ENCODE data around the gene OPN4.
A peak's percentile ranks its signal among the peaks of the same experiment; 100 is the strongest.

OPN4 gene

DNA sequence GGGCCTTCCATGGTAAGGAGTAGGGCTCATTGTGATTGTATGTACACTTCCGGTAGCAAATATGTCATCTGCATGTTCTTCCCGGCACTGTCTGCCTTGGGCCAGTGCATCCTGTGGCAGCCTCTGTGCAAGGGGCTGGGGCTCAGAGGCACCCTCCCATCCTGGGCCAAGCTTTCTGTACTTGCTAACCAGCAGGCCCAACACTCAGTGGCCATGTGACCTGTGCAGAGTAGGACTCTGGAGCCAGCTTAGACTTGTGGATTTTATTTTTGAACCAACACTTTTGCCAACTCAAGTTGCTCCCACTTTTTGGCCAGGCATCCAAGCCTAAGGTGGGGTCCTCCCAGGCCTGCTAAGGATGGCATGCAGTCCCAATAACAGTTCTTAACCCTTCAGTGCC, 38.9 kb downstream of the OPN4 start:
- no peaks in the 10 kb centered on the region for H3K9me3 ChIP-seq (ENCODE audit: insufficient read depth, low read length, severe bottlenecking)
- no peak overlapping the region for H3K27ac ChIP-seq (ENCODE audit: low read length)
- no peak for TF ChIP-seq EZH2 (IDR thresholded peaks at IDR 0.05; ENCODE audit: borderline replicate concordance, low read depth, low read length, severe bottlenecking)
- TF ChIP-seq, protein P1, sequence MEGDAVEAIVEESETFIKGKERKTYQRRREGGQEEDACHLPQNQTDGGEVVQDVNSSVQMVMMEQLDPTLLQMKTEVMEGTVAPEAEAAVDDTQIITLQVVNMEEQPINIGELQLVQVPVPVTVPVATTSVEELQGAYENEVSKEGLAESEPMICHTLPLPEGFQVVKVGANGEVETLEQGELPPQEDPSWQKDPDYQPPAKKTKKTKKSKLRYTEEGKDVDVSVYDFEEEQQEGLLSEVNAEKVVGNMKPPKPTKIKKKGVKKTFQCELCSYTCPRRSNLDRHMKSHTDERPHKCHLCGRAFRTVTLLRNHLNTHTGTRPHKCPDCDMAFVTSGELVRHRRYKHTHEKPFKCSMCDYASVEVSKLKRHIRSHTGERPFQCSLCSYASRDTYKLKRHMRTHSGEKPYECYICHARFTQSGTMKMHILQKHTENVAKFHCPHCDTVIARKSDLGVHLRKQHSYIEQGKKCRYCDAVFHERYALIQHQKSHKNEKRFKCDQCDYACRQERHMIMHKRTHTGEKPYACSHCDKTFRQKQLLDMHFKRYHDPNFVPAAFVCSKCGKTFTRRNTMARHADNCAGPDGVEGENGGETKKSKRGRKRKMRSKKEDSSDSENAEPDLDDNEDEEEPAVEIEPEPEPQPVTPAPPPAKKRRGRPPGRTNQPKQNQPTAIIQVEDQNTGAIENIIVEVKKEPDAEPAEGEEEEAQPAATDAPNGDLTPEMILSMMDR (IDR thresholded peaks at IDR 0.05; ENCODE audit: borderline replicate concordance, extremely low read depth, low read length, poor library complexity, severe bottlenecking) = no peak
- H3K27me3 ChIP-seq (ENCODE audit: insufficient read depth, low read length, poor library complexity) = peaks cover 9% of the 10 kb centered on the region
- H3K79me2 ChIP-seq (ENCODE audit: insufficient read depth, low read length) = no peaks in the 10 kb centered on the region
- no peaks in the 10 kb centered on the region for H3K4me1 ChIP-seq (ENCODE audit: insufficient read depth, low read length)
- DNase-seq (no peak), ATAC-seq (ENCODE audit: insufficient read depth, low read depth) (no peak)
- no peak overlapping the region for H3K4me3 ChIP-seq (ENCODE audit: low read depth in 1 of 2, low read length in 2 of 2)
- no peaks in the 10 kb centered on the region for H3K36me3 ChIP-seq (ENCODE audit: insufficient read depth, low read length)
- no peak overlapping the region for H3K9ac ChIP-seq (ENCODE audit: low read depth, low read length)
- no peak overlapping the region for H2AFZ ChIP-seq (ENCODE audit: low read depth, low read length)
- no peak overlapping the region for H3K4me2 ChIP-seq (ENCODE audit: insufficient read depth, low read length)
- no peaks in the 10 kb centered on the region for H4K20me1 ChIP-seq (ENCODE audit: insufficient read depth, low read length)

DNA sequence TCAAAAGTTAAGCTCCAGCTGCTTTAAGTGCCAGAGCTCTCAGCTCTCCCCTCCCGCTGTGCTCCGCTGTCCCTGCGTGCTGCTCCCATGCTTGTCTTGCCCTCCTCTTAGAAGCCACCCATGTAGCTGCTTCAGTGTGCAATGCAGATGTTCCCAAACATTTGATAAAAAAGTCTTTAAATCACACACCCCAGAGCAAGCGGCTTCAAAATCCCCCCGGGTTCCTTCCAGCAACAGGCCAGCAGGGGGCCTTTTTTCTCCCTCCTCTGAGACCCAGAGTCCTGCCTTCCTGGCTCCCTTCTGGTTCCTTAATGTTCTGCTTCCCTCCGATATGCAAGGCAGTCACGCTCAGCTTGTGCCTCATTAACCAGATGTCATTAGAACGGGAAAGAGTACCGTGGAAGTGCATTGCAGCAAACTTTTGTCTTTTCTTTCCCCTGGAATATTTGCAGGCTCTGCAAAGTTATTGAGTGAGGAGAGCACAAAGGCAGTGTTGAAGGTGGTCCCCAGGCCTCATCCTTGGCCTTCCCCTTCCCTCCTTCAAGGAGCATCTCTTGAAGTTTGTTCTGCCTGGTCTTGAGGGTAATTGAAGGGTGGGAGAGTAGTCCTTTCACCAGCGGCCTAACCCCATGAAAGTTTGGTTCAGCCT, 39.5 kb downstream of the OPN4 start:
- Histone ChIP-seq H2AFZ (ENCODE audit: low read depth, low read length) (no peak overlapping the region), H3K4me2 (ENCODE audit: insufficient read depth, low read length) (no peak overlapping the region), H3K36me3 (ENCODE audit: insufficient read depth, low read length) (no peaks in the 10 kb centered on the region), H3K9ac (ENCODE audit: low read depth, low read length) (no peak overlapping the region), H3K27me3 (ENCODE audit: insufficient read depth, low read length, poor library complexity) (peaks cover 9% of the 10 kb centered on the region), H3K9me3 (ENCODE audit: insufficient read depth, low read length, severe bottlenecking) (no peaks in the 10 kb centered on the region), H3K4me3 (ENCODE audit: low read depth in 1 of 2, low read length in 2 of 2) (no peak overlapping the region), H4K20me1 (ENCODE audit: insufficient read depth, low read length) (no peaks in the 10 kb centered on the region), H3K79me2 (ENCODE audit: insufficient read depth, low read length) (no peaks in the 10 kb centered on the region), H3K27ac (ENCODE audit: low read length) (no peak overlapping the region), H3K4me1 (ENCODE audit: insufficient read depth, low read length) (no peaks in the 10 kb centered on the region)
- TF ChIP-seq, protein P1 (IDR thresholded peaks at IDR 0.05; ENCODE audit: borderline replicate concordance, extremely low read depth, low read length, poor library complexity, severe bottlenecking) = peak; percentile 64
- TF ChIP-seq EZH2 (IDR thresholded peaks at IDR 0.05; ENCODE audit: borderline replicate concordance, low read depth, low read length, severe bottlenecking) = no peak
- DNase-seq (peak; percentile 37), ATAC-seq (ENCODE audit: insufficient read depth, low read depth) (peak; percentile 76)

DNA sequence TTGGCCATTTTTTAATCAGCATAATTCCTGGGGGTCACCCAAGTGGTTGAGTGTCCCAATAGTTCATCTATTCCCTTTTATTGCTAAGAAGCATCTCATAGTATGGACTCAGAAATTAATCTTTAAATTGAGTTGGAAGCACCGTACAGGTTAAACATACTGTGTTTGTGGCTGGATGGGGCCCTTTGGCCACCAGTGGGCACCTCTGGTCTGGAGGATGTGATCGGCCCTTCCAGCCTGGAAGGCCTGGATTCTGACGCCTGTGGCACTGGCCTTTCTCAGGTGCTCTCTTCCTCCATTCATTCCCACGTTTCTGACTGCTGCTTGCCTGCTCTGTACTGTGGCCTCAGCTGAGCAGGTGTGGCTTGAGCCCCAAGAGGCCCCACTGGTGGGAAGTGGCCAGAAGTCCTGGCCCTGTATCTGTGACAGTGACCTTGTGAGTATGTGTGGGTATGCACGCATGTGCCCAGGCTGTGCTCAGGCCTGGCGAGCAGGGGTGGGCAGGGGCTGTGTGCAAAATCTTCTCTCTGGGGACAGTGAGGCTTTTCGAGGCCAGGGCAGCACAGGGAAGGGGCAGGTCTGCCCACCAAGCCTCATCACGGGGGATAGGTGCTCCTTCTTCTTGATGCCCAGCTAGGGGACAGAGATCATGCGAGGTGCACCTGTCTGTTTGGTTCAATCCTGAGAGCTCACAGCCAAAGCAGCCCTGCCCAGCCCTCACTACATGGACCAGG, 44.0 kb downstream of the OPN4 start:
- Histone ChIP-seq H4K20me1 (ENCODE audit: insufficient read depth, low read length) (no peaks in the 10 kb centered on the region), H3K4me1 (ENCODE audit: insufficient read depth, low read length) (no peaks in the 10 kb centered on the region), H3K79me2 (ENCODE audit: insufficient read depth, low read length) (no peaks in the 10 kb centered on the region), H3K36me3 (ENCODE audit: insufficient read depth, low read length) (no peaks in the 10 kb centered on the region), H3K27ac (ENCODE audit: low read length) (no peak overlapping the region), H3K4me3 (ENCODE audit: low read depth in 1 of 2, low read length in 2 of 2) (no peak overlapping the region), H3K9ac (ENCODE audit: low read depth, low read length) (no peak overlapping the region), H2AFZ (ENCODE audit: low read depth, low read length) (no peak overlapping the region), H3K4me2 (ENCODE audit: insufficient read depth, low read length) (no peak overlapping the region), H3K27me3 (ENCODE audit: insufficient read depth, low read length, poor library complexity) (peaks cover 9% of the 10 kb centered on the region), H3K9me3 (ENCODE audit: insufficient read depth, low read length, severe bottlenecking) (no peaks in the 10 kb centered on the region)
- ATAC-seq (ENCODE audit: insufficient read depth, low read depth) (no peak), DNase-seq (no peak)
- TF ChIP-seq EZH2 (IDR thresholded peaks at IDR 0.05; ENCODE audit: borderline replicate concordance, low read depth, low read length, severe bottlenecking) = no peak
- TF ChIP-seq, protein P1 (IDR thresholded peaks at IDR 0.05; ENCODE audit: borderline replicate concordance, extremely low read depth, low read length, poor library complexity, severe bottlenecking) = no peak
